Neural cell (in vitro differentiated cells): ENCODE measurements around the gene TFEB.

Experiments used
- EZH2 ChIP-seq: fragments of 200-600, 300-800 bp; shearing (Covaris generic), sonication (generic); IDR thresholded peaks from 2 replicates; pipeline ENCODE4 v1.6.1; 2014; ENCODE audit warnings: antibody characterized with exemption, low read length, borderline replicate concordance, mild to moderate bottlenecking; ENCODE audit not compliant: insufficient read depth, poor library complexity, severe bottlenecking
- RAD21 ChIP-seq: fragments of 450-650 bp; conservative IDR thresholded peaks from 2 replicates; pipeline ENCODE4 v1.6.1; 2014; ENCODE audit warnings: antibody characterized with exemption, mild to moderate bottlenecking, moderate library complexity
- TAF1 ChIP-seq: IDR thresholded peaks from 2 replicates; pipeline ENCODE4 v1.6.1; 2012; ENCODE audit warnings: low read depth
- TF ChIP-seq, protein P1 (sequence below): fragments of 450-650 bp; IDR thresholded peaks from 2 replicates; pipeline ENCODE4 v1.5.1; 2014; ENCODE audit warnings: antibody characterized with exemption, mild to moderate bottlenecking, moderate library complexity; ENCODE audit not compliant: poor library complexity, severe bottlenecking
- TF ChIP-seq, protein P2 (sequence below): IDR thresholded peaks from 2 replicates; pipeline ENCODE4 v1.6.1; 2012; ENCODE audit warnings: borderline replicate concordance

DNA sequence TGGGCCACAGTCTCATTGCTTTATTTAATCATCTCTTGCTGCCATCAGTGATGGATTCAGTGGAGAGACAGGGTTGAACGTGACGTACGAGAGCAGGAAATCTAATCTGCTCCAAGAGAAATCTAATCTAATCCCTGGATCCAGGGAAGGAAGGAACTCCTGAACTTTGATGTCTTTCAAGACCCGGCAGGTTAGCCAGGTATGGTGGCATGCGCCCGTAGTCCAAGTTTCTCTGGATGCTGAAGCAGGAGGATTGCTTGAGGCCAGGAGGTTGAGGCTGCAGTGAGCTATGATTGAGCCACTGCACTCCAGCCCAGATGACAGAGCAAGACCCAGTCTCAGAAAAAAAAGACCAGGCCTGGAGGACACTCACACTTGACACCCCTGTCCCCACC lies 23.2 kb upstream of the TFEB start:
- TF ChIP-seq, protein P1, sequence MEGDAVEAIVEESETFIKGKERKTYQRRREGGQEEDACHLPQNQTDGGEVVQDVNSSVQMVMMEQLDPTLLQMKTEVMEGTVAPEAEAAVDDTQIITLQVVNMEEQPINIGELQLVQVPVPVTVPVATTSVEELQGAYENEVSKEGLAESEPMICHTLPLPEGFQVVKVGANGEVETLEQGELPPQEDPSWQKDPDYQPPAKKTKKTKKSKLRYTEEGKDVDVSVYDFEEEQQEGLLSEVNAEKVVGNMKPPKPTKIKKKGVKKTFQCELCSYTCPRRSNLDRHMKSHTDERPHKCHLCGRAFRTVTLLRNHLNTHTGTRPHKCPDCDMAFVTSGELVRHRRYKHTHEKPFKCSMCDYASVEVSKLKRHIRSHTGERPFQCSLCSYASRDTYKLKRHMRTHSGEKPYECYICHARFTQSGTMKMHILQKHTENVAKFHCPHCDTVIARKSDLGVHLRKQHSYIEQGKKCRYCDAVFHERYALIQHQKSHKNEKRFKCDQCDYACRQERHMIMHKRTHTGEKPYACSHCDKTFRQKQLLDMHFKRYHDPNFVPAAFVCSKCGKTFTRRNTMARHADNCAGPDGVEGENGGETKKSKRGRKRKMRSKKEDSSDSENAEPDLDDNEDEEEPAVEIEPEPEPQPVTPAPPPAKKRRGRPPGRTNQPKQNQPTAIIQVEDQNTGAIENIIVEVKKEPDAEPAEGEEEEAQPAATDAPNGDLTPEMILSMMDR = no peak
- TF ChIP-seq RAD21 (no peak), EZH2 (no peak), TAF1 (no peak)
- TF ChIP-seq, protein P2, sequence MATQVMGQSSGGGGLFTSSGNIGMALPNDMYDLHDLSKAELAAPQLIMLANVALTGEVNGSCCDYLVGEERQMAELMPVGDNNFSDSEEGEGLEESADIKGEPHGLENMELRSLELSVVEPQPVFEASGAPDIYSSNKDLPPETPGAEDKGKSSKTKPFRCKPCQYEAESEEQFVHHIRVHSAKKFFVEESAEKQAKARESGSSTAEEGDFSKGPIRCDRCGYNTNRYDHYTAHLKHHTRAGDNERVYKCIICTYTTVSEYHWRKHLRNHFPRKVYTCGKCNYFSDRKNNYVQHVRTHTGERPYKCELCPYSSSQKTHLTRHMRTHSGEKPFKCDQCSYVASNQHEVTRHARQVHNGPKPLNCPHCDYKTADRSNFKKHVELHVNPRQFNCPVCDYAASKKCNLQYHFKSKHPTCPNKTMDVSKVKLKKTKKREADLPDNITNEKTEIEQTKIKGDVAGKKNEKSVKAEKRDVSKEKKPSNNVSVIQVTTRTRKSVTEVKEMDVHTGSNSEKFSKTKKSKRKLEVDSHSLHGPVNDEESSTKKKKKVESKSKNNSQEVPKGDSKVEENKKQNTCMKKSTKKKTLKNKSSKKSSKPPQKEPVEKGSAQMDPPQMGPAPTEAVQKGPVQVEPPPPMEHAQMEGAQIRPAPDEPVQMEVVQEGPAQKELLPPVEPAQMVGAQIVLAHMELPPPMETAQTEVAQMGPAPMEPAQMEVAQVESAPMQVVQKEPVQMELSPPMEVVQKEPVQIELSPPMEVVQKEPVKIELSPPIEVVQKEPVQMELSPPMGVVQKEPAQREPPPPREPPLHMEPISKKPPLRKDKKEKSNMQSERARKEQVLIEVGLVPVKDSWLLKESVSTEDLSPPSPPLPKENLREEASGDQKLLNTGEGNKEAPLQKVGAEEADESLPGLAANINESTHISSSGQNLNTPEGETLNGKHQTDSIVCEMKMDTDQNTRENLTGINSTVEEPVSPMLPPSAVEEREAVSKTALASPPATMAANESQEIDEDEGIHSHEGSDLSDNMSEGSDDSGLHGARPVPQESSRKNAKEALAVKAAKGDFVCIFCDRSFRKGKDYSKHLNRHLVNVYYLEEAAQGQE = no peak
